Stomach smooth muscle (tissue), 2 donors: ENCODE results near the gene WBP4.
"Not testable (repeated sequence)": the region's sequence is repeated elsewhere in the genome, so short reads cannot be mapped to it uniquely, and the experiment has no call there.

Experiments
- H3K27ac ChIP-seq: one replicate; pipeline ENCODE4 v1.7.0; 2013; ENCODE audit warnings: mild to moderate bottlenecking, low read length, inconsistent platforms
- H3K27me3 ChIP-seq, 2 donors: one replicate each; pipeline ENCODE4 v1.7.0; 2013; ENCODE audit warnings: low read length in 2 of 2; ENCODE audit not compliant: insufficient read depth in 2 of 2, control insufficient read depth in 1 of 2
- H3K36me3 ChIP-seq, 2 donors: one replicate each; pipeline ENCODE4 v1.7.0; 2013; ENCODE audit warnings: low read length in 2 of 2; ENCODE audit not compliant: control insufficient read depth in 2 of 2, insufficient read depth in 2 of 2
- H3K4me1 ChIP-seq: one replicate; pipeline ENCODE4 v1.7.0; 2013; ENCODE audit warnings: low read length; ENCODE audit not compliant: control insufficient read depth, insufficient read depth
- H3K4me3 ChIP-seq, 2 donors: one replicate each; pipeline ENCODE4 v1.7.0; 2013; ENCODE audit warnings: low read length in 2 of 2
- H3K9ac ChIP-seq, 2 donors: one replicate each; pipeline ENCODE4 v1.7.0; 2013; ENCODE audit warnings: low read length in 2 of 2, mild to moderate bottlenecking in 1 of 2
- H3K9me3 ChIP-seq, 2 donors: one replicate each; pipeline ENCODE4 v1.7.0; 2013; ENCODE audit warnings: low read length in 2 of 2; ENCODE audit not compliant: control insufficient read depth in 2 of 2
- donor health status: healthy.
- donor health status: Pancreatic carcinoma.

WBP4 gene

DNA sequence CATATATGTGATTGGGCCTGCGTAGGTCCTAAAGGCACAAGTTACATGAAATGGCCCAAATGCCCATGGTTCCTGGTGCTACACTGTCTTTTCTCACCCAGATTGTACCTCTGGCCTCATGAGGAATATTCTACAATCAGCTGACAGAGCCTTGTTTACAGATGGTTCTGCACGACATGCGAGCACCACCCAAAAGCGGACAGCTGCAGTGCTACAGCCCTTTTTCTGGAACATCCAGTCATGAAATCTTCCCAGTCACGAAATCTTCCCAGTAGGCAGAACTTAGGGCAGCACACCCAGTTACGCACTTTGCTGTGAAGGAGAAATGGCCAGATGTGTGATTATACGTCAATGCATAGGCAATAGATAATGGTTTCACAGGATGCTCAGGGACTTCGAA lies 34.5 kb upstream of the WBP4 start:
- H3K36me3 ChIP-seq: no peaks in the 10 kb centered on the region
- H3K27ac ChIP-seq: no peak overlapping the region
- H3K27me3 ChIP-seq: no peaks in the 10 kb centered on the region
- peaks cover 2% of the 10 kb centered on the region for H3K4me1 ChIP-seq
- no peak overlapping the region for H3K4me3 ChIP-seq
- H3K9me3 ChIP-seq: no peaks in the 10 kb centered on the region
- no peak overlapping the region for H3K9ac ChIP-seq

DNA sequence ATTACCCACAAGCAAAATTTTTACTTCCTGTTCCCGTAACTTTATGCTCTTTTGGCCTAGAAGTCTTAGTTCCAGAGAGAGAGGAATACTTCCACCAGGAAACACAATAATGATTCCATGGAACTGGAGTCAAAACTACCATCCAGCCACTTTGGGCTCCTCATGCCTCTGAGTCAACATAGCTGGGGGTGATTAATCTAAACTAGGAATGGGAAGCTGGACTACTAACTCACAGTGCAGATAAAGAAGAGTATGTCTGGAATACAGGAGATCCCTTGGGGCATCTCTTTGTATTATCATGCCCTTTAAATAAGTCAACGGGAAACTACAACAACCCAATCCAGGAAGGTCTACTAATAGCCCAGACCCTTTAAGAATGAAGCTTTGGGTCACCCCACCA lies 33.3 kb upstream of the WBP4 start:
- H3K27ac ChIP-seq: no peak overlapping the region
- no peak overlapping the region for H3K4me3 ChIP-seq
- no peaks in the 10 kb centered on the region for H3K9me3 ChIP-seq
- no peaks in the 10 kb centered on the region for H3K27me3 ChIP-seq
- H3K9ac ChIP-seq: no peak overlapping the region
- no peaks in the 10 kb centered on the region for H3K36me3 ChIP-seq
- peaks cover 2% of the 10 kb centered on the region for H3K4me1 ChIP-seq

DNA sequence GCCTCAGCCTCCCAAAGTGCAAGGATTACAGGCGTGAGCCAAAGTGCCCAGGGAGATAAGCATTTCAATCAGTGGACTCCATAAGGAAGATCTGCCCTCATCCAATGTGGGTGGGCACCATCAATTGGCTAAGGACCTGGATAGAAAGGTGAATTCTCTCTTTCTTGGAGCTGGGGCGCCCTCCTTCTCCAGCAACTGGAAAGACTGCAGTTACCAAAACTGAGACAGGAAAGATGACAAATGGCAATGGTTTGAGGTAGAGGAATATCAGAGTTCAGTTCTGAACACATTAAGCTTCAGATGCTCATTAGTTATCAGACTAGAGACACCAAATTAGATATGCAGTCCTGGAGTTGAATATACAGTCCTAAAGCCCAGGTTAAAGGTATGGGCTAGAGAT lies 31.7 kb upstream of the WBP4 start:
- H3K27ac ChIP-seq: no peak overlapping the region
- no peaks in the 10 kb centered on the region for H3K36me3 ChIP-seq
- H3K9me3 ChIP-seq: no peaks in the 10 kb centered on the region
- no peak overlapping the region for H3K4me3 ChIP-seq
- no peak overlapping the region for H3K9ac ChIP-seq
- H3K4me1 ChIP-seq: peaks cover 2% of the 10 kb centered on the region
- no peaks in the 10 kb centered on the region for H3K27me3 ChIP-seq

DNA sequence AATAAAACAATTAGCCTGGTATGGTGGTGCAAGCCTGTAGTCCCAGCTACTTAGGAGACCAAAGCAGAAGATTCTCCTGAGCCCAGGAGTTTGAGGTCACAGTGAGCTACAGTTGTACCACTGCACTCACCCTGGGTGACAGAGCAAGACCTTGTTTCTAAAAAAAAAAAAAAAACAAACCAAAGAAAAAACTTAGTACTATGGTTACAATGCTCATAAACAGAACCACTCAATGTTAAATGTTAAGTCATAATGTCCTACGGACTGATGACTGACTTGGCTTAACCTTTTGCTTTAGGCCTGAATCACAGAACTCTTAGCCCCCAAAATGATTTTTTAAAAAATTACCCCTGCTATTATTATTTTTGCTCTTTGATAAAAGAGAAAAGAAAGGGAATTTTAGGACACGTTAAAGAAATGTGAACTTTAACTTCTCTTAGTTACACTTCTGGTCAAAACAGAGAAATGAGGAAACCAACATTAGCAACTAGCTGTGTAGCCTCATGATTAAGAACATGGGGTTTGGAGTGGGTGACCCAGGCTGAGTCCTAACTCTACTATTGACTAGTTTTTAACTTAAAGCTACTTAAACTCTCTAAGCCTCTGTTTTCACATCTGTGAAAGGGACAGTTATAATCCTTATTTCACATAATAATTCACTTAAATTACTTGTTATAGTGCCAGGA lies 28.5 kb upstream of the WBP4 start:
- no peaks in the 10 kb centered on the region for H3K9me3 ChIP-seq
- no peaks in the 10 kb centered on the region for H3K27me3 ChIP-seq
- H3K4me3 ChIP-seq: no peak overlapping the region
- H3K4me1 ChIP-seq: peaks cover under 1% of the 10 kb centered on the region
- H3K9ac ChIP-seq: no peak overlapping the region
- H3K27ac ChIP-seq: no peak overlapping the region
- no peaks in the 10 kb centered on the region for H3K36me3 ChIP-seq

DNA sequence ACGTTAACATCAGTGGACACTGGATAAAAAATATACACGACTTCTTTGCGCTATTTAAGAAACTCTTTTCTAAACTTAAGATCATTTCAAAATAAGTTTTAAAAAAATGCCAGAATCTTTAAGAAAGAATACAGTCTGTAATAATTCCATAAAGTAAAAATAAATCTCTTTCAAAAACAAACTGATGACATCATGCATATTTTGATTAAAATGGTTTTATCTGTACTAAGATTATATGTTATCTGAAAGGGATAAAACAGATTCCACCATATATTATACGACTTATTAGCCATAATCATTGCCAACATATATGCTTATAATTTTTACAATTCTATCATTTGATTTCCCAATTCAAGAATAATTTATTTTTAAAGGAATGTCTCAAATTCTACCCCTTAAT lies 26.9 kb upstream of the WBP4 start:
- Histone ChIP-seq H3K4me1 (no peaks in the 10 kb centered on the region), H3K9me3 (no peaks in the 10 kb centered on the region), H3K4me3 (no peak overlapping the region), H3K9ac (no peak overlapping the region), H3K27ac (no peak overlapping the region), H3K36me3 (no peaks in the 10 kb centered on the region), H3K27me3 (no peaks in the 10 kb centered on the region)

DNA sequence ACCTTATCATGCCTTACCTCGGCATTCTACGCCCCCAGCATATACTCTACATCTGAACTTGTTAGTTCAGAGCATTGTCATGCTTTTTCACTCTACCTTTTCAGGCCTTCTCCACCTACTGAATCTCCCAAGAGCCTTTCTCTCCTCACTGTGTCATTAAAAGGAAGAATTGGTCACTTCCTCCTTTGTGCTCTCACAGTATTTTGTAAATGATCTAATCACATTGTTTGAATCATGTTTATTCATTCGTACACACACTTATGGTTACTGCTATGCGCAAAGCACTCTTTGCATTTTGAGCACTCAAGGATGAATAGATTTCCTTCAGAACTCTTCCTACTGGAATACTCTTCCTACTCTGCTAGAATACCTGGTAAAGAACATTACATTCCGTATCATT lies 26.4 kb upstream of the WBP4 start:
- no peaks in the 10 kb centered on the region for H3K4me1 ChIP-seq
- no peaks in the 10 kb centered on the region for H3K27me3 ChIP-seq
- no peak overlapping the region for H3K9ac ChIP-seq
- H3K9me3 ChIP-seq: no peaks in the 10 kb centered on the region
- H3K4me3 ChIP-seq: no peak overlapping the region
- H3K36me3 ChIP-seq: no peaks in the 10 kb centered on the region
- H3K27ac ChIP-seq: no peak overlapping the region

DNA sequence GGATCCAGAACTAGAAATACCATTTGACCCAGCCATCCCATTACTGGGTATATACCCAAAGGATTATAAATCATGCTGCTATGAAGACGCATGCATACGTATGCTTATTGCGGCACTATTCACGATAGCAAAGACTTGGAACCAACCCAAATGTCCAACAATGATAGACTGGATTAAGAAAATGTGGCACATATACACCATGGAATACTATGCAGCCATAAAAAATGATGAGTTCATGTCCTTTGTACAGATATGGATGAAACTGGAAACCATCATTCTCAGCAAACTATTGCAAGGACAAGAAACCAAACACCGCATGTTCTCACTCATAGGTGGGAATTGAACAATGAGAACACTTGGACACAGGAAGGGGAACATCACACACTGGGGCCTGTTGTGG lies 24.8 kb upstream of the WBP4 start:
- H3K36me3 ChIP-seq, H3K27ac ChIP-seq, H3K9me3 ChIP-seq, H3K27me3 ChIP-seq, H3K4me3 ChIP-seq, H3K4me1 ChIP-seq, H3K9ac ChIP-seq: not testable (repeated sequence)

DNA sequence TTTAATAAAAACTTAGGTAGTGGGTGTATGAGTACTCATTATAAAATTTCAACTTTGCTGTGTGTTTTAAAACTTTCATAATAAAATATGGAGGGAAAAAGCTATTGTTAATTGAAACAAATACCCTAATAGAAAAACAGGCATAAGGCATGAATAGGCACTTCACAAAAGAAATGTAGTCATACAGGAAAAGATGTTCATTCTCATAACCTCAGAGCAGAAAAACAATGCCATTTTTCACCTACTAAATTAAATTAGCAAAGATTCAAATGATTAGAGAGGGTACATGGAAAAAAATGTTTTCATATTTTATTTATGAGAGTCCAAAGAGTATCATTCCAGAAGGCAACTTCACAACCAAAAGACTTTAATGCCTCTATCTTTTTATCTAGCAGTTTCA lies 21.6 kb upstream of the WBP4 start:
- peaks cover 2% of the 10 kb centered on the region for H3K4me1 ChIP-seq
- no peak overlapping the region for H3K9ac ChIP-seq
- no peaks in the 10 kb centered on the region for H3K27me3 ChIP-seq
- H3K27ac ChIP-seq: no peak overlapping the region
- H3K36me3 ChIP-seq: no peaks in the 10 kb centered on the region
- no peak overlapping the region for H3K4me3 ChIP-seq
- no peaks in the 10 kb centered on the region for H3K9me3 ChIP-seq

DNA sequence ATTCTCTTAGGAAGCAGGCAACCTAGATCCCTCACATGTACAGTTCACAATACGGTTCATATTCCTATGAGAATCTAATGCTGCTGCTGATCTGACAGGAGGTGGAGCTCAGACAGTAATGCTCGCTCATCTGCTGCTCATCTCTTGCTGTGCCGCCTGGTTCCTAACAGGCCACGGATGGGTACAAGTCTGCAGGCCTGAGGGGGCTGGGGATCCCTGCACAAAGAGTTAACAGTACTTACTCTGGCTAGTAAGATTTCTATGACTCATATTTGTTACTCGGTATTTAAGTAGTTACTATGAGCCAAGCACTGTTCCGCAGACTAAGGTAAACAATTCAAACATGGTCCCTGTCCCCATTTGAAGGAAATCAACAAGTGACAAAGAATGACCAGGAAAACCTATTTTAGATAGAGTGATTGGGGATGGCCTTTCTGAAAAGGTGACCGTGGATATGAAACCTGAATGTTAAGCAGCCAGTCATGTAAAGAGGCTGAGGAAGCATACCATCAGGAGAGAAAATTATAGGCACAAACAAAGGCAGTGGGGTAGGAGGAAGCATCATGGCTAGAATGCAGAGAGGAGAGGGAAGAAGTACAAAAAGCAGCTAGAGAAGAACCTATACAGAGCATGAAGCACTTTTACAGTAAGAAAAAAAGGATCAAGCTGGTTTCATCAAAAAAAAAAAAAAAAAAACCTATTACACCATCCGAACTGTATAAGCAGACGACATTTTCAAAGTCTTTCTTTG lies 20.6 kb upstream of the WBP4 start:
- no peaks in the 10 kb centered on the region for H3K27me3 ChIP-seq
- H3K36me3 ChIP-seq: no peaks in the 10 kb centered on the region
- H3K4me1 ChIP-seq: peaks cover 2% of the 10 kb centered on the region
- no peak overlapping the region for H3K9ac ChIP-seq
- peak overlapping the region in 1 of 2 donors; percentile 13 for H3K4me3 ChIP-seq
- H3K27ac ChIP-seq: no peak overlapping the region
- H3K9me3 ChIP-seq: no peaks in the 10 kb centered on the region

DNA sequence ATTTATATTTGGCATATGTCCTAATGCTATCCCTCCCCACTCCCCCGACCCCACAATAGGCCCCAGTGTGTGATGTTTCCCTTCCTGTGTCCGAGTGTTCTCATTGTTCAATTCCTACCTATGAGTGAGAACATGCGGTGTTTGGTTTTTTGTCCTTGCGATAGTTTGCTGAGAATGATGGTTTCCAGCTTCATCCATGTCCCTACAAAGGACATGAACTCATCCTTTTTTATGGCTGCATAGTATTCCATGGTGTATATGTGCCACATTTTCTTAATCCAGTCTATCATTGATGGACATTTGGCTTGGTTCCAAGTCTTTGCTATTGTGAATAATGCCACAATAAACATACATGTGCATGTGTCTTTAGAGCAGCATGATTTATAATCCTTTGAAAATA lies 18.9 kb upstream of the WBP4 start:
- not testable (repeated sequence) for H3K4me1 ChIP-seq, H3K9me3 ChIP-seq, H3K9ac ChIP-seq, H3K27ac ChIP-seq, H3K27me3 ChIP-seq, H3K36me3 ChIP-seq, H3K4me3 ChIP-seq

DNA sequence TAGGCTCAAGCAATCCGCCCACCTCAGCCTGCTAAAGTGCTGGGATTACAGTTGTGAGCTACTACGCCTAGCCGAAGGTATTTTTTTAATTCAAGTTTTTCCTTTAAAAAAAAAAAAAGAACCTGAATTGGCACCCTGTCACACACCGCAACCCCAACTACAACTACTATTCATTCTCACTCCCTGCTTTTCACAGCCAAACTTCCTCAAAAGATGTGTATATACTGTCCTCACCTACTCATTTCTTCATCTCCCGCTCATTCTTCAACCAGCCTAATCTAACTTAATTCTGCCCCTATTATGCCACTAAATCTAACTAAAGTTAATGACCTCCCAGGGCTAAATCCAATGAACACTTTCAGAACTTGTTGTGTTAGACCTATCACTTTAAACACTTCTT lies 12.7 kb upstream of the WBP4 start:
- no peaks in the 10 kb centered on the region for H3K4me1 ChIP-seq
- H3K27ac ChIP-seq: no peak overlapping the region
- H3K4me3 ChIP-seq: no peak overlapping the region
- no peaks in the 10 kb centered on the region for H3K9me3 ChIP-seq
- H3K9ac ChIP-seq: no peak overlapping the region
- H3K27me3 ChIP-seq: no peaks in the 10 kb centered on the region
- no peaks in the 10 kb centered on the region for H3K36me3 ChIP-seq
